Activated CD4-positive, alpha-beta T cell treated with anti-CD3 and anti-CD28 coated beads, Interleukin-2, amount 50 U/mL, for 48 hours (primary cell): ENCODE data around the gene ZNF688.

ENCODE experiments used
- DNase-seq, 2 experiments: peaks; one replicate each; pipeline ENCODE4 v3.0.0-alpha.2; 2020

The ZNF688 gene

GRCh38 chr16:30585022-30585399 is 13.5 kb upstream of the ZNF688 start:
- DNase-seq: no peak

- DNase-seq: no peak
Observed at GRCh38 chr16:30582611-30583340, 11.3 kb upstream of the ZNF688 start.

- no peak for DNase-seq
Observed at GRCh38 chr16:30581457-30581856, 9.9 kb upstream of the ZNF688 start.

GRCh38 chr16:30574678-30575077 is 3.2 kb upstream of the ZNF688 start:
- DNase-seq: no peak

- peak in 1 of 2 experiments; percentile 33 for DNase-seq
Observed at GRCh38 chr16:30570636-30571444, 674 bp downstream of the ZNF688 start.

GRCh38 chr16:30569746-30570635 is 1.5 kb downstream of the ZNF688 start:
- DNase-seq: no peak

- no peak for DNase-seq
Observed at GRCh38 chr16:30569281-30569680, 2.2 kb downstream of the ZNF688 start.

- DNase-seq: peak; percentile 38 to 42
Observed at GRCh38 chr16:30567991-30568638, 3.4 kb downstream of the ZNF688 start.

GRCh38 chr16:30567160-30567990 is 4.1 kb downstream of the ZNF688 start:
- DNase-seq: peak; percentile 67 to 76

- DNase-seq: no peak
Observed at GRCh38 chr16:30566531-30566930, 5.0 kb downstream of the ZNF688 start.

GRCh38 chr16:30565984-30566383 is 5.5 kb downstream of the ZNF688 start:
- DNase-seq: no peak

GRCh38 chr16:30565526-30565925 is 6.0 kb downstream of the ZNF688 start:
- no peak for DNase-seq

- DNase-seq: no peak
Observed at GRCh38 chr16:30562021-30562420, 9.5 kb downstream of the ZNF688 start.

- peak in 1 of 2 experiments; percentile 38 for DNase-seq
Observed at GRCh38 chr16:30561089-30561816, 10.3 kb downstream of the ZNF688 start.

- DNase-seq: no peak
Observed at GRCh38 chr16:30559690-30560089, 11.8 kb downstream of the ZNF688 start.

- no peak for DNase-seq
Observed at GRCh38 chr16:30558789-30559377, 12.6 kb downstream of the ZNF688 start.

- DNase-seq: peak; percentile 97 to 98
Observed at GRCh38 chr16:30557957-30558788, 13.3 kb downstream of the ZNF688 start, which contains the start of gene ZNF764. ZNF764 (minus strand) TSS chr16:30558374; CDS start chr16:30558182, 192 bp downstream.

- DNase-seq: no peak
Observed at GRCh38 chr16:30557707-30557956, 13.9 kb downstream of the ZNF688 start.

GRCh38 chr16:30556125-30556473 is 15.4 kb downstream of the ZNF688 start:
- no peak for DNase-seq
